ENCODE measurements around the gene MPI.
A peak's percentile ranks its signal among the peaks of the same experiment; 100 is the strongest.
"Not testable (repeated sequence)": the region's sequence is repeated elsewhere in the genome, so short reads cannot be mapped to it uniquely, and the experiment has no call there.

The MPI gene

DNA sequence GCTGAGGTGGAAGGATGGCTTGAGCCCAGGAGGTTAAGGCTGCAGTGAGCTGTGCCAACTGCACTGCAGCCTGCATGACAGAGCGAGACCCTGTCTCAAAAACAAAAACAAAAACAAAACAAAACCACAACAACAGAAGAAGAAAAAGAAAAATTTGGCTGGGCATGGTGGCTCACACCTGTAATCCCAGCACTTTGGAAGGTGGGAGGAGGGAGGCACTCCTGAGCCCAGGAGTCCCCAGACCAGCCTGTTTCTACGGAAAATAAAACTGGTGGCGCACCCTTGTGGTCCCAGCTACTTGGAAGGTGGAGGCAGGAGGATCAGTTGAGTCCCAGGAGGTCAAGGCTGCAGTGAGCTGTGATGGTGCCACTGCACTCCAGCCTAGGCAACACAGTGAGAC lies 45.4 kb downstream of the MPI start:
- DNase-seq (ENCODE audit: low spot score): not testable (repeated sequence)

DNA sequence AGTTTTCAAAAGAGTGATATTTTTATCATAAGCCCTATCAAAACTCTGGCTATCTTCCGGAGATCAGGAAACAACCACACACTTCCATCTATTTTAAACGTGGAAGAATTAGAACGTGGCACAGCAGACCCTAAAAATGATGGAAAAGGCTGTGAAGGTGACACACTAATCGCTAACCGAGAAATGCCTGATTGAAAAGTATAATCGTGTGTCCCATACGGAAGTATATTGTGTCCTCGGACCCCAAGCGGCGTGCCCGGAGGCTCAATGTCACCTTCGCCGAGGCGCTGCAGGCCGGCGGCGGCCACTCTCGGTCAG lies 47.4 kb downstream of the MPI start:
- no peak for DNase-seq (ENCODE audit: low spot score)

DNA sequence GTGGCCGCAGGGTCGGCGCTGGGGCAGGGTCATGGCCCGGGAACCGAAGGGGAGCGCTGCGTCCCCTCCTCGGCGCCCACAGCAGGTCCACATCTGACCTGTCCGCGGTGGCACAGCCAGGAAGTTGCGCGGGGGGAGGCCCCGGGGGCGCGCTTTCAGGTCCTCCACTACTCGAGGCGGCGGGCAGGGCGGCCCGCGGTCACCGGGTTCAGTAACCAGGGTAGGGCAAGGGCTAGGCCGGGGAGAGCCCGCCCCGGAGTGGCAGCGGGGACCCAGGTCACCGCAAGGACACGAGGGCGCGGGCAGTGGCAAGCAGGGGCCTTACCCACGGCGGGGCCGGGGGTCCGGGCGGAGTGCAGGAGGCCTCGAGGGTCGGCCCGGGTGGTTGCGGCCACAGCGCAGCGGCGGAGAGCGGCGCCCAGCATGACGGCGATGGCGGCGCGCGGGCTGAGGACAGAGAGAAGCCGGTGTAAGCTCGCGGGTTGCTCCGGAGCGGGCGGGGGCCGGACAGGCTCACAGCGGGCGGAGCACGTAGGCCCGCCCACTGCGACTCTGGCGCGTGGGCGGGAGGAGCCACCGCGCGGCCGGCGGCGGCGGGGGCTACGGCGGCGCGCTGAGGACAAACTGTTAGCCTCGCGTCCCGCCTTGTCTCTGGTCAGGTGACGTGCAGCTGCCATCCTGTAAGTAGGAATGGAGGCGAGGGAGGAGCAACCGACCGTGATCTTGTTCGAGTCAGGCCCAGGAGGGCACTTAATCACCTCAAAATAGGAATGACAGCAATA lies 47.9 kb downstream of the MPI start, which contains the start of gene COX5A:
COX5A (minus strand) TSS at position 484 of the 782 bp plus-strand sequence; CDS start at position 425, 59 bp downstream.
- peak; percentile 95 for DNase-seq (ENCODE audit: low spot score)

DNA sequence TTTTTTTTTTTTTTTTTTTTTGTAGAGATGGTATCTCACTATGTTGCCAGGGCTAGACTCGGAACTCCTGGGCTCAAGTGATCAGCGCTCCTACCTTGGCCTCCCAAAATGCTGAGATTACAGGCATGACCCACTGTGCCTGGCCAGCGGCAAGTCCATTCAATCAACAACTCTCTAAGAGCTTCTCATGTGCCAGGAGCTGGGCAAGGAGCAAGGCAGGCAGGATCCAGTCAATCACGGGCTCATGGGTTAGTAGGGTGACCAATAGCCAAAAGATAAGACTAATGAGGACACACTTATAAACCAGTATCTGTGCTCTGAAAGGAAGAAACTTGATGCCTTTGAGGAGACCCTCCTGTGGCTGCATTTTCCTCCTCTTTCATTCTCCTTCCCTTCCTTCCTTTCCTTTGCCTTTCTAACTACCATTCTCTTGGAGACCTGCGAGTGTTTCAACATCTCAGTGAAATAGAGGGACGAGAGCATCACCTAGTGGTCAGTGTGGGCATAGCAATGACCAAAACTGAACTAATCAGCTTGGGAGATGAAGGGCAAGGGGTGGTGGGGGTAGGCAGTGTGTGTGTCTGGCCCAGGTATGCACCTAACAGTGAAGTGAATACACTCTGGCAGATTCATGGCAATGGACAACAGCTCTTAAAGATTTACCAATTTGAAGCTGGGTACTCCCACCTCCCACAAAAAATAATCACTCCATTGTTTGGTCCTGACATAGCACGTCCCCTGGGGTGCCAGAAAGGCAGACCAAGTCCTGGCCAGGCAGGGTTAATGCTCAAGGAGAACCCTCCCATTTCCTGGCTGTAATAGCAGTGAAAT lies 60.5 kb downstream of the MPI start:
- DNase-seq (ENCODE audit: low spot score): peak; percentile 77

DNA sequence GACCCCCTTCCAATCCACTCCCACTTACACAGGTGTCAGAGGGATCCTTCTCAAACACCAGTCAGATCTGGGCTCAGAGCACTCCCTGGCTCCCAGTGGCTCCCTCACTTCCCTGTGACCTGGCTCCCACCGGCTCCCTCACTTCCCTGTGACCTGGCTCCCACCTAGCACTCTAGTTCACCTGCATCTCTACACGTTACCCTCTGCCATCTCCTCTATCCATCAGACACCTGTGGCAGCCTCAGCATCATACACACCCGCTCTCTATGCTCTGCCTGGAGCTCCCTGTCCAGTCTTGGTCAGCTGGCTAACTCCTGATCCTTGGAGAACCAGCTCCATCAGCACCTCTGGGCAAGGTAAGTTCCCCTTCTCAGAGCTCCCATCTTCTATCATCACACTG lies 61.2 kb downstream of the MPI start:
- DNase-seq (ENCODE audit: low spot score): no peak

Measured in globus pallidus (tissue), 1 donor.